HG03103 (cell line): ENCODE results near the gene PYY.
"Not testable (repeated sequence)": the region's sequence is repeated elsewhere in the genome, so short reads cannot be mapped to it uniquely, and the experiment has no call there.

ENCODE experiments used
- ATAC-seq: cut with Tn5 transposase; IDR thresholded peaks from one replicate; pipeline ENCODE4 v1.9.1; 2021; ENCODE audit warnings: low read depth; ENCODE audit not compliant: unreplicated experiment

Gene PYY

GRCh38 chr17:43979011-43979410, 25.3 kb upstream of the PYY start:
- ATAC-seq, result no peak

DNA sequence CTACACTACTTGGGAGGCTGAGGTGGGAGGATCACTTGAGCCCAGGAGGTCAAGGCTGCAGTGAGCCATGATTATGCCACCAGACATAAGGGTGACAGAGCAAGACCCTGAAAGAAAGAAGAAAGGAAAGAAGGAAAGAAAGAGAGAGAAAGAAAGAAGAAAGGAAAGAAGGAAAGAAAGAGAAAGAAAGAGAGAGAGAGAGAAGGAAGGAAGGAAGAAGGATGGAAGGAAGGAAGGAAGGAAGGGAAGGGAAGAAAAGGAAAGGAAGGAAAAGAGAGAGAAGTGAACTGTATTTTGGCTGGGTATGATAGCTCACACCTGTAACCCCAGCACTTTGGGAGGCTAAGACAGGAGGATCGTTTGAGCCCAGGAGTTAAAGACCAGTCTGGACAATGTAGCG, 24.3 kb upstream of the PYY start:
- ATAC-seq, result no peak

- no peak for ATAC-seq
Measured at GRCh38 chr17:43976963-43977837, 23.5 kb upstream of the PYY start.

DNA sequence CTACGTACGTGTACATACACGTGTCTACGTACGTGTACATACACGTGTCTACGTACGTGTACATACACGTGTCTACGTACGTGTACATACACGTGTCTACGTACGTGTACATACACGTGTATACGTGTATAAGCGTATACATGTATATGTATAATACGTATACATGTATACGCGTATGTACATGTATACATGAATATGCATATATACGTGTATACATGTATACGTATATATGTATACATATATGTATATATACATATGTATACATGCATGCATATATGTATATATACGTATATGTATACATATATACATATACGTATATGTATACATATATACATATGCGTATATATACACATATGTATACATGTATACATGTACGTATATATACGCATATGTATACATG, 22.2 kb upstream of the PYY start:
- ATAC-seq, result no peak

DNA sequence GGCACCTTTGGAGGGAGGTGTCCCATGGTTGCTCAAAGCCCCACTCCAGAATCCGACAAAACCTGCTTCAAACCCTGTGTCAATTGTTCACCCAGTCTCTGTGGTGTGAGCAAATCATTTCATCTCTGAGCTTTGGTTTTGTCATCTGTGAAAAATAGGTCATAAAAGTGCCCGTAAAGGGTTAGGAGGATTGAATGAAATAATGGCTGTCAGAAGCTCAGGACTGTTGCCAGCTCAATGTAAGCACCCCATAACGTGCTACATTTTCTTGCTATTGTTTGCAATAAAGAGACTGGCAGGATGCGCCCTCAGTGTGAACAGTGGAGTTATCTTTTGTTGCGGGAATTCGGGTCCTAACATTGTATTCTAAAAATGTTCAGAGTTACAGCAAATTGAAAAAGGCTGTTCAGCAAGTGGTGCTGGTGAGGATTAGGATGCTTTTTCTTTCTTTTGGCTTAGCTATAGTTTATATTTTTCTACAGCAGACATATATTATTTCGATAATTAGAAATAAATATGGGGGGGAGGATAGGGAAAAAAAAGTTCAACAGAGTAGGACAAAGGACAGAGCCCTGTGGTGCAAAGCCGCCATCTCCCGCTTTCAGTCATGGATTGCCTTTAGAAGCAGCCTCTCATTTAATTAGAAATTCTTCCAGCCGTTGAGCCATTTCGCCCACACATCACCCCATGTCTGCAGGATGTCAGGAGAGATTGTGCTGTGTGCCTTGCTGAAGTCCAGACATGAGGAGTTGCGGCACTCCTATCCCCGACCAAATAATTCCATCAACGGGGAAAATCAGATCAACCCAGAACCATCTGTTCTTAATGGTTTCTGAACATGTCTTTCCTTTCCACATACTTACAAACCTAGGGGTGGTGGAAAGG, 20.9 kb upstream of the PYY start:
- no peak for ATAC-seq

DNA sequence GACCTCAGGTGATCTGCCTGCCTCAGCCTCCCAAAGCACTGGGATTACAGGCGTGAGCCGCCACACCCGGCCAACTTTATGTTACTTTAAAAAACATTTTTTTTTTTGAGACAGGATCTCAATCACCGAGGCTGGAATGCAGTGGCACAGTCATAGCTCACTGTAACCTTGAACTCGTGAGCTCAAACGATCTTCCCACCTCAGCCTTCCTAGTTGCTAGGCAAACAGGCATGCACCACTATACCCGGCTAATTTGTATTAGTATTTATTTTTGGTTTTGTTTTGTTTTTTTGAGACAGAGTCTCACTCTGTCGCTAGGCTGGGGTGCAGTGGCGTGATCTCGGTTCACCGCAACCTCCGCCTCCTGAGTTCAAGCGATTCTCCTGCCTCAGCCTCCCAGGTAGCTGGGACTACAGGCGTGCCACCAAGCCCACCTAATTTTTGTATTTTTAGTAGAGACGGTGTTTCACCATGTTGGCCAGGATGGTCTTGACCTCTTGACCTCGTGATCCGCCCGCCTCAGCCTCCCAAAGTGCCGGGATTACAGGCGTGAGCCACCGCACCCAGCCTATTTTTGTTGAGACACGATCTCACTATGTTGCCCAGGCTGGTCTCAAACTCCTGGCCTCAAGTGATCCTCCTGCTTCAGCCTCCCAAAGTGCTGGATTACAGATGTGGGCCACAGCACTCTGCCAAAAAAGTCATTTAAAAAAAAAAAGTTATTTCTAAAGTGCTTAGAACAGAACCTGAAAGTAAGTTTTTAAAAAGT, 18.9 kb upstream of the PYY start:
- not testable (repeated sequence) for ATAC-seq

- ATAC-seq, result not testable (repeated sequence)
Measured at GRCh38 chr17:43971436-43971835, 17.7 kb upstream of the PYY start.

GRCh38 chr17:43970366-43970765, 16.6 kb upstream of the PYY start:
- no peak for ATAC-seq

DNA sequence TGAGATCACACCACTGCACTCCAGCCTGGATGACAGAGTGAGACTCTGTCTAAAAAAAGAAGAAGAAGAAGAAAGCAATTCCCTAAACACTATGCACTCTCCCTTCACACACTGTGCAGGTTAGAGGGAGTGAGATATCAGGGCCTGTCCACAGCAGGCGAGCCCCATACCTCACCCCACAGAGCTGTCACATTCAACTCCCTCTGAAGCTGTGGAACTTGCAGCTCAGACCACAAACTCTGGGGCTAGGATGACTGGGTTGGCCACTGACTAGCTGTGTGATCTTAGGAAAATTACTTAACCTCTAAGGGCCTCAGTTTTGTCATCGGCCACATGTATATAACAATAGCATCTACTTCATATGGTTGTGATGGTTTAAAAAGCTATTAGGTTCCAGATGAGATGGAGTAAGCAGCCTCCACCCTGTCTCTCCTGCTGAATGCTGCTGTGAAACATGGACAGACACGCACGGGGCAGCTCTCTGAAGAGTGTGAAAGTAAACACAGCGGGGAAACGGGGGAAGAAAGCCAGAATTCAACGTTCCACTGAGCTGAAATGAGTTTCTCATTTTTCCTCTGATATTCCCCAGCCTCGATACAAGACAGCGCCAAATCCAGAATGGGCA, 13.6 kb upstream of the PYY start:
- ATAC-seq, result no peak

- no peak for ATAC-seq
Measured at GRCh38 chr17:43966276-43966675, 12.5 kb upstream of the PYY start.

DNA sequence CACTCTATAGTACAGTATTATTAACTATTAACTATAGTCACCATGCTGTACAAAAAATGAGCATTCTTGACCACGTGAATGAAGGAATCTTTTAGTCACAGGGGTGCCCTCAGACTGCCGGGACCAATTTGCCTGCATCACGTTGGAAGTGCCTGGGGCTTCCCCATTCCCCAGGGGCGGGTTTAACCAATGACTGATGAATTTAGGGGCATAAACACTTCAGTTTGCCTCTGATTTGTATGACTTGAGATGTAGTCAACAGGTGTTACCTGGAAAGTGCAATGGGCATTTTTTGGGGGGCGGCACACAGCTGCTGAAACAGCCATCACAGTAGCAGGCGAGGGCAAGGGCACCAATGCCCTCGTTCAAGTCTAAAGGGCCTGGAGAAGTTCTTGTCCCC, 8.7 kb upstream of the PYY start:
- no peak for ATAC-seq

DNA sequence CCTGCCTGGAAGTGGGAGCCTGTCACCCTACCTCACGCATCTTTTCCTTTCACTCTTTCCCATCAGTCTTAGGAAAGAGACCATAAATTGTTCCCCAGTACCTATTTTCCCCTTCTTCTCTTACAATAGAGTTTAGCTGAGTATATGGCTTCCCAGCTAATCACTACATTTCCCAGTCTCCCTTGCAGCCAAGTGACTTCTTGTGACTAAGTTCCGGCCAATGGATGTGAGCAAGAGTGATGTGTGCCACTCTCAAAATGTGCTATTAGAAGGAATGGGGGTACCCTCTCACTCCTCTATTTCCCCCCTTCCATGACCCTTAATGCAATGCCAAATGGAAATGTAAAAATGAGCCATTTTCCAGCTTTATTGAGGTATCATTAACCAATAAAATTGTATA, 8.2 kb upstream of the PYY start:
- no peak for ATAC-seq

- ATAC-seq, result not testable (repeated sequence)
Measured at GRCh38 chr17:43961292-43961691, 7.6 kb upstream of the PYY start.

GRCh38 chr17:43958748-43959352, 5.1 kb upstream of the PYY start:
- ATAC-seq, result no peak

- no peak for ATAC-seq
Measured at GRCh38 chr17:43956222-43956621, 2.5 kb upstream of the PYY start.

DNA sequence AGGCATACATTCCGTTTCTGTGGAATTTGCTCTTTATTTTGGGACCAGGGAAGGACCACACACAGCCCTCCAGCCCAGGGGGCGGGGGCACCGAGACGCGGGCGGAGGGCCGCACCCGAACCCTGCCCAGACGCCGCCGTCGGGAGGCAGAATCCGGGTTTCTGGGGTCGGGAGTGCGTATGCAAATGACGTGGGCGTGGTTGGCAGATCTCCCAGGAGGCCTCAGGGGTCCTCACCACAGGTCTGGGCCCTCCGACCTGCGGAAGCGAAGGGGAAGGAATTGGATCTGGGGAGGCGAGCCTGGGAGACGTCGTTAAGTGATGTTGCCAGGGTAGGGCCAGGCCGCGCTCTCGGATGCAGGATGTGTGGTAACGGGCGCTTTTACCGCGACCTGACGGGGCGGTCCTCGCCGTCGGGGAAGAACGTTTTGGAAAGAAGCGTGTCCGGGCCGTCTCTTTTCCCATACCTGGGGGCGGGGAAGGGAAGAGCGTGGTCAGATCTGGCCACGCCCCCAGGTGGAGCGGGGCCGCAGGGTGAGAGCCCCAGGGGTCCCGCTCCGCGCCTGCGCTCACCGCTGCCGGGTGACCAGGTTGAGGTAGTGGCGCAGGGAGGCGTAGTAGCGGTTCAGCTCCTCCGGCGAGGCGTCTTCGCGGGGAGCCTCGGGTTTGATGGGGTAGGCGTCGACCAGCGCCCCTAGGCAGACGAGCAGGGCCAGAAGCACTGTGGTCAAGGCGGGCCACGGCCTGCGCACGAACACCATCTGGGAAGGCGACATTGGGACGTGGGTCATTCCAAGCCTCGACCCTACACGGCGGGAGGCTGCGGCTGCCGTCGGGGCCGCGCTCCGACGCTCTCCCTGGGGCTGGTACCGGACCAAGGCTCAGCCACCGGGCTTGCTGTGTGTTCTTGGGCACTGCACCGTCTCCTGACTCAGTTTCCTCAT, 745 bp downstream of the PYY start:
- ATAC-seq, result no peak

DNA sequence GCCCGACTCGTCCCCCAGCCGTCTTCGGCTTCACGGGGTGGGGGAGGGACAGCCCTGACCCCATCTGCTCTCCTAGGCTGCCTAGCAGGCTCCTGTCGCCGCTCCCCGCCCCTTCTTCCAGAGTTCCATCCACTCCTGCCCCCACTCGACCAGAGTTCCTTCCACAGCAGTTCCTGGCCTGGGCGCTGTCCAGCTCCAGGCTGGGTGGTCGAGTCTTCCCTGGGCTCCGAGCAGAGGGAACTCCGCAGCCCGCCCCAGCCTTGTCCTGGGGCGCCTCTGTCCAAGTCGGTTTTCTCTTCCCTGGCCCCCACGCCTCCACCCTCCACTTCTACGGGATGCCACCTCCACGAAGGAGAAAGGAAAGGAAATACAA, 1.4 kb downstream of the PYY start:
- ATAC-seq, result no peak

- ATAC-seq, result no peak
Measured at GRCh38 chr17:43951750-43952149, 2.0 kb downstream of the PYY start.

DNA sequence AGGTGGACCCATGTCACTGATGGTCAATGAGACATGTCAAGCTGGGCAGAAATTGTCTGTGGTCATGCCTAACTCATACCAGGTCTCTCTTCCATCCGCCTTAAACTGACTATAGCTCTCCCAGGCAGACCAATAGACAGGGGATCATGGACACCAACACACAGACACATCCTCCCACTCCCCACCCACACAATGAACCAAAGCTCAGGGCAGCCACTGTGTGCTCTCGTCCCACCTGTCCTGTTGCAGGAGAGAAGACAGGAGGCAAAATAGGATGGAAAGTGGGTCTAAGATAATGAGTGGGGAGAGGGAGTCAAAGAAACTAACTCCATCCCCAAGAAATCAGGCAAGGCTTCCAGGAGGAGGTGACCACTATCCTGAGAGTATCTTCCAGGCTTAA, 3.2 kb downstream of the PYY start:
- no peak for ATAC-seq
